ENCODE results near the gene WNT11.

The WNT11 gene

GRCh38 chr11:76174330-76174729, 32.0 kb downstream of the WNT11 start:
- H3K36me3 ChIP-seq (ENCODE audit: insufficient read depth, low read length), result no peaks in the 10 kb centered on the region
- H3K4me3 ChIP-seq, result no peak overlapping the region
- DNase-seq (ENCODE audit: low read depth, low spot score), result no peak
- no peak overlapping the region for H3K27ac ChIP-seq
- H3K9ac ChIP-seq (ENCODE audit: insufficient read length), result no peak overlapping the region
- H3K9me3 ChIP-seq (ENCODE audit: low read depth, low read length), result no peaks in the 10 kb centered on the region
- no peak for TF ChIP-seq EZH2 (IDR thresholded peaks at IDR 0.05)
- TF ChIP-seq POLR2AphosphoS5 (IDR thresholded peaks at IDR 0.05; ENCODE audit: borderline replicate concordance, low read depth, low read length), result no peak
- no peak for TF ChIP-seq FOXP2 (optimal IDR thresholded peaks at IDR 0.05; ENCODE audit: control extremely low read depth, extremely low read length, insufficient read depth)

GRCh38 chr11:76173663-76174062, 32.6 kb downstream of the WNT11 start:
- H3K9me3 ChIP-seq (ENCODE audit: low read depth, low read length), result no peaks in the 10 kb centered on the region
- H3K36me3 ChIP-seq (ENCODE audit: insufficient read depth, low read length), result no peaks in the 10 kb centered on the region
- no peak overlapping the region for H3K4me3 ChIP-seq
- TF ChIP-seq EZH2 (IDR thresholded peaks at IDR 0.05) (no peak), FOXP2 (optimal IDR thresholded peaks at IDR 0.05; ENCODE audit: control extremely low read depth, extremely low read length, insufficient read depth) (no peak), POLR2AphosphoS5 (IDR thresholded peaks at IDR 0.05; ENCODE audit: borderline replicate concordance, low read depth, low read length) (no peak)
- H3K27ac ChIP-seq, result no peak overlapping the region
- no peak for DNase-seq (ENCODE audit: low read depth, low spot score)
- H3K9ac ChIP-seq (ENCODE audit: insufficient read length), result no peak overlapping the region

- DNase-seq (ENCODE audit: low read depth, low spot score), result no peak
- no peaks in the 10 kb centered on the region for H3K9me3 ChIP-seq (ENCODE audit: low read depth, low read length)
- TF ChIP-seq FOXP2 (optimal IDR thresholded peaks at IDR 0.05; ENCODE audit: control extremely low read depth, extremely low read length, insufficient read depth) (no peak), POLR2AphosphoS5 (IDR thresholded peaks at IDR 0.05; ENCODE audit: borderline replicate concordance, low read depth, low read length) (no peak), EZH2 (IDR thresholded peaks at IDR 0.05) (no peak)
- no peak overlapping the region for H3K27ac ChIP-seq
- no peak overlapping the region for H3K9ac ChIP-seq (ENCODE audit: insufficient read length)
- H3K36me3 ChIP-seq (ENCODE audit: insufficient read depth, low read length), result no peaks in the 10 kb centered on the region
- H3K4me3 ChIP-seq, result no peak overlapping the region
These were observed 33.7 kb downstream of the WNT11 start for GRCh38 chr11:76172583-76172982.

GRCh38 chr11:76170468-76170867, 35.8 kb downstream of the WNT11 start:
- no peak overlapping the region for H3K4me3 ChIP-seq
- H3K9me3 ChIP-seq (ENCODE audit: low read depth, low read length), result no peaks in the 10 kb centered on the region
- no peak overlapping the region for H3K9ac ChIP-seq (ENCODE audit: insufficient read length)
- TF ChIP-seq EZH2 (IDR thresholded peaks at IDR 0.05) (no peak), POLR2AphosphoS5 (IDR thresholded peaks at IDR 0.05; ENCODE audit: borderline replicate concordance, low read depth, low read length) (no peak), FOXP2 (optimal IDR thresholded peaks at IDR 0.05; ENCODE audit: control extremely low read depth, extremely low read length, insufficient read depth) (no peak)
- H3K27ac ChIP-seq, result no peak overlapping the region
- DNase-seq (ENCODE audit: low read depth, low spot score), result no peak
- no peaks in the 10 kb centered on the region for H3K36me3 ChIP-seq (ENCODE audit: insufficient read depth, low read length)

GRCh38 chr11:76169473-76169896, 36.8 kb downstream of the WNT11 start:
- TF ChIP-seq POLR2AphosphoS5 (IDR thresholded peaks at IDR 0.05; ENCODE audit: borderline replicate concordance, low read depth, low read length), result no peak
- Histone ChIP-seq H3K27ac (no peak overlapping the region), H3K4me3 (no peak overlapping the region), H3K36me3 (ENCODE audit: insufficient read depth, low read length) (no peaks in the 10 kb centered on the region), H3K9ac (ENCODE audit: insufficient read length) (no peak overlapping the region), H3K9me3 (ENCODE audit: low read depth, low read length) (no peaks in the 10 kb centered on the region)
- DNase-seq (ENCODE audit: low read depth, low spot score), result no peak

- H3K9ac ChIP-seq (ENCODE audit: insufficient read length), result no peak overlapping the region
- DNase-seq (ENCODE audit: low read depth, low spot score), result no peak
- H3K4me3 ChIP-seq, result no peak overlapping the region
- TF ChIP-seq FOXP2 (optimal IDR thresholded peaks at IDR 0.05; ENCODE audit: control extremely low read depth, extremely low read length, insufficient read depth), result no peak
- no peak for TF ChIP-seq POLR2AphosphoS5 (IDR thresholded peaks at IDR 0.05; ENCODE audit: borderline replicate concordance, low read depth, low read length)
- no peak for TF ChIP-seq EZH2 (IDR thresholded peaks at IDR 0.05)
- no peak overlapping the region for H3K27ac ChIP-seq
- H3K36me3 ChIP-seq (ENCODE audit: insufficient read depth, low read length), result no peaks in the 10 kb centered on the region
- no peaks in the 10 kb centered on the region for H3K9me3 ChIP-seq (ENCODE audit: low read depth, low read length)
These were observed 38.7 kb downstream of the WNT11 start for GRCh38 chr11:76167590-76167989.

- Histone ChIP-seq H3K36me3 (ENCODE audit: insufficient read depth, low read length) (no peaks in the 10 kb centered on the region), H3K9me3 (ENCODE audit: low read depth, low read length) (no peaks in the 10 kb centered on the region), H3K9ac (ENCODE audit: insufficient read length) (no peak overlapping the region), H3K27ac (no peak overlapping the region), H3K4me3 (no peak overlapping the region)
- DNase-seq (ENCODE audit: low read depth, low spot score), result no peak
- TF ChIP-seq EZH2 (IDR thresholded peaks at IDR 0.05) (no peak), POLR2AphosphoS5 (IDR thresholded peaks at IDR 0.05; ENCODE audit: borderline replicate concordance, low read depth, low read length) (no peak), FOXP2 (optimal IDR thresholded peaks at IDR 0.05; ENCODE audit: control extremely low read depth, extremely low read length, insufficient read depth) (no peak)
These were observed 40.0 kb downstream of the WNT11 start for GRCh38 chr11:76166314-76166713.

GRCh38 chr11:76164861-76165751, 41.2 kb downstream of the WNT11 start:
- H3K9ac ChIP-seq (ENCODE audit: insufficient read length), result no peak overlapping the region
- DNase-seq (ENCODE audit: low read depth, low spot score), result no peak
- no peaks in the 10 kb centered on the region for H3K36me3 ChIP-seq (ENCODE audit: insufficient read depth, low read length)
- H3K4me3 ChIP-seq, result no peak overlapping the region
- H3K27ac ChIP-seq, result no peak overlapping the region
- TF ChIP-seq FOXP2 (optimal IDR thresholded peaks at IDR 0.05; ENCODE audit: control extremely low read depth, extremely low read length, insufficient read depth) (no peak), EZH2 (IDR thresholded peaks at IDR 0.05) (no peak), POLR2AphosphoS5 (IDR thresholded peaks at IDR 0.05; ENCODE audit: borderline replicate concordance, low read depth, low read length) (no peak)
- no peaks in the 10 kb centered on the region for H3K9me3 ChIP-seq (ENCODE audit: low read depth, low read length)

All from SK-N-MC (cell line).